ENCODE data around the gene RFX4.

RFX4 gene

GRCh38 chr12:106573239-106573638, 9.6 kb upstream of the RFX4 start:
- TF ChIP-seq, protein P1, sequence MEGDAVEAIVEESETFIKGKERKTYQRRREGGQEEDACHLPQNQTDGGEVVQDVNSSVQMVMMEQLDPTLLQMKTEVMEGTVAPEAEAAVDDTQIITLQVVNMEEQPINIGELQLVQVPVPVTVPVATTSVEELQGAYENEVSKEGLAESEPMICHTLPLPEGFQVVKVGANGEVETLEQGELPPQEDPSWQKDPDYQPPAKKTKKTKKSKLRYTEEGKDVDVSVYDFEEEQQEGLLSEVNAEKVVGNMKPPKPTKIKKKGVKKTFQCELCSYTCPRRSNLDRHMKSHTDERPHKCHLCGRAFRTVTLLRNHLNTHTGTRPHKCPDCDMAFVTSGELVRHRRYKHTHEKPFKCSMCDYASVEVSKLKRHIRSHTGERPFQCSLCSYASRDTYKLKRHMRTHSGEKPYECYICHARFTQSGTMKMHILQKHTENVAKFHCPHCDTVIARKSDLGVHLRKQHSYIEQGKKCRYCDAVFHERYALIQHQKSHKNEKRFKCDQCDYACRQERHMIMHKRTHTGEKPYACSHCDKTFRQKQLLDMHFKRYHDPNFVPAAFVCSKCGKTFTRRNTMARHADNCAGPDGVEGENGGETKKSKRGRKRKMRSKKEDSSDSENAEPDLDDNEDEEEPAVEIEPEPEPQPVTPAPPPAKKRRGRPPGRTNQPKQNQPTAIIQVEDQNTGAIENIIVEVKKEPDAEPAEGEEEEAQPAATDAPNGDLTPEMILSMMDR (conservative IDR thresholded peaks at IDR 0.05; ENCODE audit: control insufficient read depth, insufficient read depth, low read depth, low read length): no peak
- DNase-seq (ENCODE audit: low read depth): no peak
- H3K4me3 ChIP-seq (ENCODE audit: control insufficient read depth, low read depth, low read length): no peak overlapping the region

- H3K4me3 ChIP-seq (ENCODE audit: control insufficient read depth, low read depth, low read length): no peak overlapping the region
- DNase-seq (ENCODE audit: low read depth): no peak
- TF ChIP-seq, protein P1 (conservative IDR thresholded peaks at IDR 0.05; ENCODE audit: control insufficient read depth, insufficient read depth, low read depth, low read length): no peak
These were observed 6.0 kb upstream of the RFX4 start for GRCh38 chr12:106576848-106577247.

- TF ChIP-seq, protein P1 (conservative IDR thresholded peaks at IDR 0.05; ENCODE audit: control insufficient read depth, insufficient read depth, low read depth, low read length): no peak
- DNase-seq (ENCODE audit: low read depth): no peak
- no peak overlapping the region for H3K4me3 ChIP-seq (ENCODE audit: control insufficient read depth, low read depth, low read length)
These were observed 1.9 kb upstream of the RFX4 start for GRCh38 chr12:106580671-106581508.

DNA sequence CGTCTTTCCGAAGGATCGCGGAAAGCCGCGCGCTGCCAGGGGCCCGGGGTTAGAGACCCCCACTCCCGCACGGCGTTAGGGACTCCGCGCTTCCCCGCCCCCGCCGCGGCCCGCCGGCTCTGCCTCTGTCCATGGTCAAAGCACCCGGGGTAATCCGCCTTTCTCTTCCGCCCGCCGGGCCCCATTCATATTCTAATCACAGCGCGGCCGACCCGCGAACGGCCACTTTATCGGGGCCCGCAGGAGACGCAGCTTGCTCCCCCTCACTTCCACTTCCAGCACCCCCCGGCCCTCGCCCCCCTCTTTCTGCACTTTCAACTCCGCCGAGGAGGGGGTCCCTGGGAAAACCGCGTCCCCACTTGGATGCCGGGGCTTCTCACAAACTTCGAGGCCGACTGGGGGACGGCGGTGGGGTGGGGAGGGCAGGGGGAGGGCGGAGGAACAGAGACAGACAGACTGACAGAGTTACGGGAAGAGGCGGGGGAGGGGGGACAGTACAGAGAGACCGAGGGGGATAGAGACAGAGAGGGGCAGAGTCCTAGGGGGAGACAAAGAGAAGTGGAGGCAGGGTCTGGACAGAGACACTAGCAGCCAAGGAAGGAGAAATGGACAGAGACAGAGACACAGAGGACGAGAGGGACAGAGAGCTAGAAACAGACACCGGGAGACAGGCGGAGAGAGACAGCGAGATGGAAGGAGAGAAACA, 1.1 kb upstream of the RFX4 start:
- DNase-seq (ENCODE audit: low read depth): no peak
- no peak overlapping the region for H3K4me3 ChIP-seq (ENCODE audit: control insufficient read depth, low read depth, low read length)
- TF ChIP-seq, protein P1 (conservative IDR thresholded peaks at IDR 0.05; ENCODE audit: control insufficient read depth, insufficient read depth, low read depth, low read length): no peak

DNA sequence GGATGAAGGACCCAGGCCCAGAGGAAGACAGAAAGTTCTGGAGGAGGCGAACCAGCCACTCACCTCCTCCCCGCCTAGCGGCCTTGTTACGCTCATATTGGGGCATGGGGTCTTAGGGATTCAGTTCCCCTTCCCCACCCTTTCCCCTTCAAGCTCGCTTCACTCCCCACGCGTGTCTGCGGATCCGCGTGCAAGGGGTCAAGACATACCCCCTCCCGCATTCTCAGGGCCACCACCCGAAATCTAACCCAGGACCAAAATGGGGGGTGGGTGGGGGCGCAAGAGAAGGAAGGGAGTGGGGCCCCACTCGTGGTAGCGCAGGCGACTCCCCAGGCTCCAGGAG, 584 bp upstream of the RFX4 start:
- no peak for DNase-seq (ENCODE audit: low read depth)
- TF ChIP-seq, protein P1 (conservative IDR thresholded peaks at IDR 0.05; ENCODE audit: control insufficient read depth, insufficient read depth, low read depth, low read length): no peak
- H3K4me3 ChIP-seq (ENCODE audit: control insufficient read depth, low read depth, low read length): no peak overlapping the region

DNA sequence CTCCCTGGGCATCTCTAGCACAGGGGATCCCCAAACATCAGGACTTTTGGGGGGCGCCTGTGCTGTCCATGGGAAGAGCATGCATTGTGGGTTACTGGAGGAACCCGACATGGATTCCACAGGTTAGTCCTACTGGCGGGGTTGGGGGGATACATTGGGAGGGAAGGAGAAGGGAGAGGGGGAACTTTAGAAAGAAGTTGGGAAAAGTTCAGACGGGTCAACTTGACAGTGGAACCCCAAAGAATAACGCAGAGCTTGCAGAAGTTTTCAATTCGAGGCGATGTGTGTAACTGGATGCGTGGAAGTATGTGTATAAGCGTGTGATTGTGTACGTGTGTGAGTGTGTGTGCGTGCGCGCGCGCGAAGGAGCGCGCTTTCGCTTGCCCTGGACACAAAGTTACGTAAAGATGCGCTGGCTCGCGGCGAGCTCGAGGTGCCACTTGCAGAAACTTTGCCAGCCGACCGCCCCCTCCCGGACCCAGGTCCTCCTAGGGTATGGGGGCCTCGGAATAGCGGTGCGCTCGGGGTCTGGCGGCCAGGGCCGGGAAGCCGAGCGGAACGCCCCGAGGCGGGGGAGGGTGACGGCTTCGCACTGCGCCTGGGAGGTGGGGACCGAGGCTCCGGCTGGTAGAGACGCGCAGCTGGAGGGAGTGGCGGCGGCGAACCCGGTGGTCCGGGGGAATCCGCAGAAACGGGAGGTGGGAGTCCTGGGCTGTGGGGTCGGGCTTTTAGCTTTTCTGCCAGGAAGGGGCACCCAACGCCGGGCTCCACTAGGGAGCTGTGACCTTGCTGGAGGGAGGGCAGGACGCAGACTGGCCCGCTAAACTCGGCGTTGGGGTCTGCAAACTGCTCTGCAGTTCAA, 669 bp downstream of the RFX4 start:
- peak; percentile 25 for DNase-seq (ENCODE audit: low read depth)
- no peak overlapping the region for H3K4me3 ChIP-seq (ENCODE audit: control insufficient read depth, low read depth, low read length)

More for the DNA sequence above, 669 bp downstream of the RFX4 start:
- TF ChIP-seq, protein P1 (conservative IDR thresholded peaks at IDR 0.05; ENCODE audit: control insufficient read depth, insufficient read depth, low read depth, low read length): no peak
